HuH-7 (cell line): ENCODE data around the gene POLE3.
"Not testable (repeated sequence)": the region's sequence is repeated elsewhere in the genome, so short reads cannot be mapped to it uniquely, and the experiment has no call there.

Experiments used
- DNase-seq: peaks from one replicate; pipeline ENCODE4 v3.0.0; 2011; ENCODE audit warnings: low spot score

POLE3 gene

DNA sequence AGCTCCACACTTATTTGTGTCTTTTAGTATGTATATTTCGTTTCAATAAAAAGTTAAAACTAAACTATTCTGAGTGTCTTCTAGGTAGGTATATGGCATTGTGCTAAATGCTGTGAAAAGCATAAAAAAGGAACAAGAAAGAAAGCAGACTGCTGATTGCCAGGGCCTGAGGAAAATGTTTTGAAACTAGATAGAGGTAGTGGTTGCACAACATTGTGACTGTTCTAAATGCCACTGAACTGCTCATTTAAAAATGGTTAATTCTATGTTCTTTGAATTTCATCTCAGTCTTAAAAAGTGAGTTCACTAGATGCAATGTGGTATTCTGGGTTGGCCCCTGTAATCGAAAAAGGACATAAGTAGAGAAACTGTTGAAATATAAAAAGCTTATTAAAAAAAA lies 6.8 kb downstream of the POLE3 start:
- no peak for DNase-seq

DNA sequence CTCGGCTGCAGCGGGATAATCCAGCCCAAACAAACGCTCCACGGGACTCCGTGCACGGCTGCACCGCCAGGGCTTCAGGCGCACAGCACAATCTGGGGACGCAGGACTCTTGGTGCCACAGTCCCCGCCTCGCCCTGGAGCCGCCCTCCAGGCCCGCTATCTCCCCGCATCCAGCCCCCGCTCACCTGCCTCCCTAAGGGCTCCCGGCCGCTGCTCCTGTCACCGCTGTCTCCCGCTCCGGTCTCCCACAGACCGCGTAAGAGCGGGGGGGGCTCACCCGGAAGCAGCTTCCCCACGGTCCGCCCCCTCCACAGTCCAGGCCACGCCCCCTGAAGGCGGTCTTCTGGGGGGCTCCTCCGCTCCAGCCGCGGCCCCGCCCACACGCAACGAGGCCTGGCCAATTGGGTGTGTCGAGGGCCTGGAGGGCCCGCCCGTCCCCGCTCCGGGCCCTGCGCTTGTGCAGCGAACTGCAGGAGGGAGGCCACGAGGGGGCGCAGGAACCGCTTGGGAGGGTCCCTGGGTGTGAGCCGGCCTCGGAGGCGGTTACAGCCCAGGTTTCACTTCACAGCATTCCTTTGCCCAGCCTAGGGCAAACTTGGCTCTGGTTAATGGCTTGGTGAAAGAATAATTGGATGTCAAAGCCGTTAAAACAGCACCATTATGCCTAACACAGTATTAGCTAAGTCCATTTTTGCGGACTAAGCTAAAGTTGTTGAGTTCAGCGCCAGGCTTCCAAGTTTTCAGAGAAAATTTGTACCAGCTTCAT lies 9.3 kb downstream of the POLE3 start, which contains the start of gene ALAD:
TSS of gene ALAD (minus strand) at position 258 of the 766 bp plus-strand sequence. CDS start 7,725 bp downstream, outside the sequence.
- peak; percentile 96 for DNase-seq

DNA sequence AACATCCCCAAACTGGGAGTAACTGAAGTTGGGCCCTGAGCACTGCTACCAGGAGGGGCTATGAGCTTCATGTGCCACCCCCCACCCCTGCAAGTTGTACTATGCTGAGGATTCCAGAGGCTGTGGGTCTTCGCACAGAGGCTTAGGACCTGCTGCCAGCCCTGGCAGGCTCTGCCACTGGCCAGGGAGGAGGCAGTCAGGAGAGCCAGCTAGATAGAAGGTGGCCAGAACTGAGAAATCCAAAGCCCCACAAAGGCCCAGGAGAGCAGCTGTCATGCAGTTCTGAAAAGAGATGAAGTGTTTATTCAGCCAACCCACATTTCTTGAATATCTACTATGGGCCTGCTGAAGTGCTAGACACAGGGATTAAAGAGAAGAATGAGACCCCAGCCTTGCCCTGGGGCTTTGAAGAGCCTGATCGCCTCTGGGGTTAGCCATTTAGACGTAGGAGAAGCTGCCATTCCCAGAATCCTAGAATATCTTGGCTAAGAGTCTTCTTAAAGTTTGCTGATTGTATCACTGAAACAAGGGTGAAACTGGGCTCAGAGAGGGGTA lies 10.8 kb downstream of the POLE3 start:
- no peak for DNase-seq

DNA sequence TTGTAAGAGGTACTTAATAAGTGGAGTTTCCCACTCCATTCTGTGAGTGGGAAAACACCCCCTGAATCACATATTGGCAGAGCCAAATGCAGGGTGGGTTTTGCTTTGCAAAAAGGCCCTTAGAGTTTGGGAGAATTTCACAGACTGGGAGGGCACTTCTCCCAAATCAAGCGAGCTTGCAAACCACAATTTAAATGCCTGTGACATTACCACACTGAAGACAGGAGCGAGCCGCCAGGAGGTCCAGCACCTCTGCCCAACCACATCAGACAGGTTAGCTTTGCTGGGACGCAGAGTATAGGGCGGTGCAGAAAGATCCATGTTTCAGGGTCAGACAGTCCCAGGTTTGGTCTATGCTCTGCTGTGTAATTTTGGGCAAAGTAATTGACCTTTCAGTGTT lies 11.7 kb downstream of the POLE3 start:
- no peak for DNase-seq

DNA sequence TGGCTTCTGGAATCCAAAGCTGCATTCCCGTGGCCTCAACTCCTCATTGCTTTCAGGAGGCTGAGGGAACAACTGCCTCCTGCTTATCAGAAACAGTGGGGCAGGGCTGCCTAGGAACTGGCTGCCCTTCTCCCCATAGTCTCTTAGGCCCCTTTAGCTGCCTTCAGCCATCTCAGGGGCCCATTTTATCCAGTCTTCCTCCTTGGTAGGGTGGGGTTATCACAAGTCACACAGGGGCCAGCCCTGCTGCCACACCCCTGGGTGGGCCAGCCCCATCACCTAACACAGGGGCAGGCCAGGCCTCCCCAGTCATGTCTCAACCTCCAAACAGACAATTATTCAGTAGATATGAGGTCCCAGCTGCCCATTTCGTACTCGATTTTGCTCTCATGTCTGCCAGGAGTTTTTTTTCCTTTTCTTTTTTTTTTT lies 13.3 kb downstream of the POLE3 start:
- no peak for DNase-seq

DNA sequence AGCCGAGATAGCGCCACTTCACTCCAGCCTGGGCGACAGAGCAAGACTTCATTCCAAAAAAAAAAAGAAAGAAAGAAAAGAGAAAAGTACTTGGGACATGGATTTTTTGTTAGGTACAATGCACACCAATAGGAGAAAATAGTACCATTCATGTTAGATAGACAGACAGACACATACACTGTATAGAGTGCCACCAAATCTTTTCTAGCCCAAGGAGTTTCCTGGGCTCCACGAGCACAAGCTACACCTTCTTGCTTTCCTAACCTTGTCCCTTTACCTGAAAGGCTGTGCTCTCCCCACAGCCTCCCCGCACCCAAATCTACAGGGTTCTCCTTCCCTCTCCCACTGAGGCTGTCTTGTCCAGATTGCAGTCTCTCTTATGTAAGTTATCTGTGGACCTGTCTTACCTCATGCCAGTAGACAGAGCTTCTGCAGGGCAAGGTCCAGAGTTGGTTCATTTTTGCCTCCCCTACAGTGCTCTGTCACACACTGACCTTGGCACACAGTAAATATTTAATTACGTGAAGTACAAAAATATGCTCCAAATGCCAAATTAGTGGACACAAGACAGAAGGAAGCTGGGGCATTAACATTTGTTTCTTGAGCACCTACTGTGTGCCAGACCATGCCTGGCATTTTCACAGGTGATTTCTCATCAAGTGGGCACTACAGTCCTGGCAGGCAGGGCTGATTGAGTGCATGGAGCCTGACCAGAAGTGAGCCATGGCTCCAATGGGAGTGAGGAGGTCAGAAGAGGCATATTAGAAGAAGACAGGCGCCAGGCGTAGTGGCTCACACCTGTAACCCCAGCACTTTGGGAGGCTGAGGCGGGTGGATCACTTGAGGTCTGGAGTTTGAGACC lies 15.2 kb downstream of the POLE3 start:
- DNase-seq = no peak

DNA sequence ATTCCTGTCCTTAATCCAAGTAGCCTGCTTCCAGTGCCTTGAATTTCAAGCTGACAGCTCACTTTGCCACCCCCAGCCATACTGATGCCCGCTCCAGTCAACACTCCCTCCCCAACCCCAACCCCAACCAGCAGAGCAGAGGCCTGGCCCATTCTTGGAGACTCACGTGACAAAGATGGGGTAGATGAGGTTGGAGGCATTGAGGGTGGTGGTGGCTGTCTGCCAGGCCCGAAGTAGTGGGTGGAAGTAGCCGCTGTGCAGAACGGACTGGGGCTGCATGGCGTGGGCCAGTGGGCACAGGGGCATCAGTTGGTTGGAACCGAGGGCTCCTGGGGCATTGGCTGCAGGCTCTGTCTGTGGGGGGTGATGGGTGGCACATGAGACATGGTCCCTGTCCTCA lies 17.2 kb downstream of the POLE3 start:
- no peak for DNase-seq

DNA sequence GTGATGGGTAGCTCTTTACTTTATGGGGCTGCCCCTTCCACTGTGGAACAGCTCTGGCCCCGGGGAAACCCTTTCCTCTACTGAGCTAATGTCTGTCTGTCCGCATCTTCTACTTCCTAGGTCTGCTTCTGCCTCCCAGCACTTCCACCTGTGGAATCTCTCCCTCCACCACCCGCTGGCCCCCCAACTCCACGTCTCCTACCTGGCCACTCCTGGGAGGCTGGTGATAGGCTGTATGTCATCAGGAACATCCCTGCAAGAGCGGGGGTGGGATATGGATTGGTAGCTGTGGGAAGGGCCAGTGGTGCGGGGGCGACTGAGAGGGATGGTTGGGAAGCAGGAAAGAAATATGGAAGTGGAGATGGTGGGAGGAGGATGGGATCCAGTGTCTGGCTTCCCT lies 18.6 kb downstream of the POLE3 start:
- DNase-seq = no peak

DNA sequence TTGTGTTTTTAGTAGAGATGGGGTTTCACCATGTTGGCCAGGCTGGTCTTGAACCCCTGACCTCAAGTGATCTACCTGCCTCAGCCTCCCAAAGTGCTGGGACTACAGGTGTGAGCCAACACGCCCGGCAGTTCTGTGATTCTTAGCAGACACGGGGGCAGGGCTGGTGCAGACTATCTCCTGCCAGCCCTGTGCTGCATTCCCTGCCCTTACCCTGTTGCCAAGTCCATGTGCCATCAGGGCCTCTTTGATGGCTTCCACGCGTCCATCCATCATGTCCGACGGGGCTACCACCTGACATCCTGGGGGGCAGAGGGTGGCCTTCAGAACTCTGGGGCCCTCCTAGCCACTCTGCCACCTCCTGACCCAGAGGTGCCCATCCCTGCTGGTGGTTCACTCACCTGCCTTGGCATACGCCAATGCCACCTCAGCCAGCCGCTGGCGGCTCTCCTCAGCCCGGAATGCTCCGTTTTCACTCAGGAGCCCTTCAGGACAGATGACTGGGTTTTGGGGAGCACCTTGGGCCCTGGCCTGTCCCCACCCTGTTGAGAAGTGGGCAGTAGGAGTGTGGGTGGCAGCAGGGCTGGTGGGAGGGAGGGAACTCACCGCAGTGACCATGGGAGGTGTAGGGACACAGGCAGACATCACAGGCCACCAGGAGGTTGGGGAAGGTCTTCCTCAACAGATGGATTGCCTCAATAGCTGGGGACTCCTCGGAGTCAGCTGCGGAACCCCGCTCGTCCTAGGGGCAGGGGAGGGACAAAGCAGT lies 20.1 kb downstream of the POLE3 start:
- DNase-seq = no peak

DNA sequence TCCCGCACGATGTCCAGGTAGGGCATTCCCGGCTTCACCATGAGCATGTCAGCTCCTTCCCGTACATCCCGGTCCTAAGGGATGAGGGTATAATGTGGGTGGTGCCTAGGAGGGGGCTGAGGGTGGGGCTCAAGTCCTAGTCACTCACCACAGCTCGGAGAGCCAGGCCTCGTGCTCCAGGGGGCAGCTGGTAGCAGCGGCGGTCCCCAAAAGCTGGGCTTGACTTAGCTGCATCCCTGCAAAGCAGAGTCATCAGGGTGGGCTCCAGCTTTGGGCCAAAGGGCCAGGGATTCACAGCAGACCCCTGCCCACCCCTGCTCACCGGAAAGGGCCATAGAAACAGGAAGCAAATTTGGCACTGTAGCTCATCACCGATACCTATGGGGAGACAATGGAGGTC lies 21.0 kb downstream of the POLE3 start:
- no peak for DNase-seq

DNA sequence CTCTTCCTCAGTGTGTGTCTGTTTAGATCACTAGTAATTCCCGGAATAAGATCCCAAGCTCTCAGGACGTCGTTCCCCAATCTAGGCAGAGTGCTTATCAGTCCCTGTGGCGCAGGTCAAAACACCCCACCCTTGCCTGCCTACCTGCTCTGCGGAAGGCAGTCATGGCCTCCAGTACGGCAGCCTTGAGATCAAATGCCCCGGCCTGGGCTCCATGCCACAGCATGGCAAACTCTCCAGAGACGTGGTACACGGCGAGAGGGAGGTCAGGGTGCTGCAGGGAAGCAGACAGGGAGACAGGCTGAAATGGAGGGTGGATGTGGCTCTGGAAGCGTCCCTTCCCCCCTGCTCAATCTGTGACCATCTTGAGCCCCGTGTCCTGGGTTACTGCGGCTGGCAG lies 21.6 kb downstream of the POLE3 start:
- DNase-seq = no peak

DNA sequence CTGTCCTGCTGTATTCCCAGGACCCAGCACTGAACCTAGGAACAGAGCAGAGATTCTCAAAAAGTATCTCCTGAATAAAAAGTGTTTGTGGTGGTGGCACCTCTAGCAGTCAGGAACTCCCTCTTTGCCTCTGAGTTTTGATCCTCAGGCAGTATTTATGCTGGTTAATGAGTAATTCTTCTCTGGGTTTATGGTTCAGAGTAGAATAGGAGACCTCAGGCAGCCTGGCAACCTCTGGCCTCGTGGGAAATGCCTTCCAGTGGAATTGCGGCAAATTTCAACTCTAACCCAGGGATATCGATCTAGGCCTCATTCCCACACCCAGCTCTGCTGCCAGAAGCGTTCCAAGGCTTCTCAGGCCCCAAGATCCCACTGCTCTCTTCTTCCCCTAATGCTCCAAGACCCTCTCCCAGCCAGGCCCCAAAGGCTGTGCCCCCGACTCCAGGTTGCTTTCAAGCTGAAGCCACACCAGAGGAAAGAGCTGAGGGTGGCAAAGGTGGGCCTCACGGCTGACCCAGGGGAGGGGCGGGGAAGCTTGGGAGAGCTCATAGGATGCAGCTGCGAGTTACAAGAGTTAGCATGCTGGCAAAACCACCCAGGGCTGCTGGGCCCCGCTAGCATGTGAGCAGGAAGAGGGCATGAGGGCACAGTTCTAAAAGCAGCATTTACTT lies 22.8 kb downstream of the POLE3 start:
- peak; percentile 87 for DNase-seq

DNA sequence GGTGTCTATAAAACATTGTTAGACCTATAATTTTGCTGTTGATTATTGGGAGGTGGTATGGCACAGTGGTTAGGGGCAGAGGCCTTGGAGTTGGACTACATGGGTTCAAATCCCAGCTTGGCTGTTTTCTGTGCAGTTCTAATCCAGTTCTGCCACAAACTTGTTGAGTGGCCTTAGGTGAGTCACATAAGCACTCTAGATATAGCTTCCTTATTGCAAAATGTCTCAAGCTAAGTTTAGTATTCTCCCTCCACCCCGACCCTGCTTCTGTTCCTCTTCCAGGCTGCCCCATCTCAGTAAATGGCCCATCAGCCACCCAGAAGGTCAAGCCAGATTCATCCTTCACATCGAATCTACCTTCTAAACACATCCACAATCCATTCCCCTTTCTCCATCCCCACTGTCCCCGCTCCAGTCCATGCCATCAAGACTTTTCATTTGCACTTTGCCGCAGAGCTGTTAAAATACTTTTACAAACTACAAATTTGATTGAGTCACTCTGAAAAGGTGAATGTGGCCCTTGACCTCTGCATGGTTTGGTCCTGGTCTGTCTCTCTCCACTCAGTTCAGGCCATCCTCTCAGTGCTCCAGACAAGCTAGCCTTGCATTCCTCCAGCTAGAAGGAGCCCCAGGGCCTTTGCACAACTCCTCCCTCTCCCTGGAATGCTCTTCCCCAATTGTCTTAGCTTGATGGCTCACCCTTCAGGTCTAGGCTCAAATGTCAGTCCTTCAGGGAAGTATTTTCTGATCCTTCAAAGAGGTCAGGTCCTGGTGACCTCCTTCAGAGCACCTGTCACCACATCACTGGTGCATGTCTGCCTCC lies 23.7 kb downstream of the POLE3 start:
- DNase-seq = no peak

DNA sequence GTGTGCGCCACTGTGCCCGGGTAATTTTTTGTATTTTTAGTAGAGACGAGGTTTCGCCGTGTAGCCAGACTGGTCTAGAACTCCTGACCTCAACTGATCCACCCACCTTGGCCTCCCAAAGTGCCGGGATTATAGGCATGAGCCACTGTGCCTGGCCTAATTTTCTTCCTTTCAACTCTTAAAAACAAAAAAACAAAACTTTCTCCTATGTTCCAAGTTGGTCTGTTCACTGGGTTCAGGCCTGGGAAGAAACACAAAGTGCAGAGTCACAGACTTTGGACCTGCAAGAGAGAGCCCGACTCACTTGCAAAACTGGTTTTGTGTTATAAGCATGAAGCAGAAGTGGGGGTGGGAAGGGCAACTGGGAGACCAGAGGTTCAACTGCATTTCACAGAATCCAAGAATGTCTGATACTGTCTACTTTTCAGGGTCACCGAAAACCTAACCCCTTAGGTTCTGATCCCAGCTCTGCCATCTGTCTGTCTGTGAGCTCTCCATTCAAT lies 28.5 kb downstream of the POLE3 start:
- DNase-seq = no peak

DNA sequence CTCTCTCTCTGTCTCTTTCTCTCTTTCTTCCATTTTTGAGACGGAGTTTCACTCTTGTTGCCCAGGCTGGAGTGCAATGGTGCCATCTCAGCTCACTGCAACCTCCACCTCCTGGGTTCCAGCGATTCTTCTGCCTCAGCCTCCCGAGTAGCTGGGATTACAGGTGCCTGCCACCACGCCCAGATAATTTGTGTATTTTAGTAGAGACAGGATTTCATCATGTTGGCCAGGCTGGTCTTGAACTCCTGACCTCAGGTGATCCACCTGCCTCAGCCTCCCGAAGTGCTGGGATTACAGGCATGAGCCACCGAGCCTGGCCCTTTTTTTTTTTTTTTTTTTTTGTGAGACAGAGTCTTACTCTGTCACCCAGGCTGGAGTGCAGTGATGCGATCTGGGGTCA lies 29.0 kb downstream of the POLE3 start:
- DNase-seq = not testable (repeated sequence)

DNA sequence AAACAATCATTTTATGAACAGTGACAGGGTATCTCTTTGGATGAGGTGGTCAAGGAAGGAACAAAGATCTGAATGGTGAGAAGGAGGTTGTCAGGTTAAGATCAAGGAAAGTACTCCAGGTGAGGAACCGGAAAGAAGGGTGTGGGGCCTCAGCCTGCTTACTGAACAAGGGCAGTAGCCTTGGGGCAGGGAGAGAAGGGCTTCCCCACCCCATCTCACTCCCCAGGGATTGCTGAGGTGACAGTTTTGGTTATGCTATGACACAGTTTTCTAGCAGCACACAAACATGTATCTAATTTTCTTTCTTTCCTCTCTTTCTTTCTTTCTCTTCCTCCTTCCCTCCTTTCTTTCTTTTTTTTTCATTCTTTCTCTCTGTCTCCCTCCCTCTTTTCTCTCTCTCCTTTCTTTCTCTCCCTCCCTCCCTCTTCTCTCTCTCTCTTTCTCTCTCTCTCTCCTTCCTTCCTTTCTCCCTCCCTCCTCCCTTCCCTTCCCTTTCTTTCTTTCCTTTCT lies 29.6 kb downstream of the POLE3 start:
- no peak for DNase-seq

DNA sequence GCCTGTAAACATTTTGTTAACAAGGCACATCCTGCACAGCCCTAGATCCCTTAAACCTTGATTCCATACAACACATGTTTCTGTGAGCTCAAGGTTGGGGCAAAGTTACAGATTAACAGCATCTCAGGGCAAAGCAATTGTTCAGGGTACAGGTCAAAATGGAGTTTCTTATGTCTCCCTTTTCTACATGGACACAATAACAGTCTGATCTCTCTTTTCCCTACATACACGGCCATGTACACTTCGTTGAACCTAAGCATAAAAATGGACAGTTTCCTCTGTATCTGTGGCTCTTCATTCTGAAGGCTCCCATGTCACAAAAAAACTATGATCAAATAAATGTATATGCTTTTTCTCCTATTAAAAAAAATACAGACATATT lies 30.7 kb downstream of the POLE3 start:
- not testable (repeated sequence) for DNase-seq

DNA sequence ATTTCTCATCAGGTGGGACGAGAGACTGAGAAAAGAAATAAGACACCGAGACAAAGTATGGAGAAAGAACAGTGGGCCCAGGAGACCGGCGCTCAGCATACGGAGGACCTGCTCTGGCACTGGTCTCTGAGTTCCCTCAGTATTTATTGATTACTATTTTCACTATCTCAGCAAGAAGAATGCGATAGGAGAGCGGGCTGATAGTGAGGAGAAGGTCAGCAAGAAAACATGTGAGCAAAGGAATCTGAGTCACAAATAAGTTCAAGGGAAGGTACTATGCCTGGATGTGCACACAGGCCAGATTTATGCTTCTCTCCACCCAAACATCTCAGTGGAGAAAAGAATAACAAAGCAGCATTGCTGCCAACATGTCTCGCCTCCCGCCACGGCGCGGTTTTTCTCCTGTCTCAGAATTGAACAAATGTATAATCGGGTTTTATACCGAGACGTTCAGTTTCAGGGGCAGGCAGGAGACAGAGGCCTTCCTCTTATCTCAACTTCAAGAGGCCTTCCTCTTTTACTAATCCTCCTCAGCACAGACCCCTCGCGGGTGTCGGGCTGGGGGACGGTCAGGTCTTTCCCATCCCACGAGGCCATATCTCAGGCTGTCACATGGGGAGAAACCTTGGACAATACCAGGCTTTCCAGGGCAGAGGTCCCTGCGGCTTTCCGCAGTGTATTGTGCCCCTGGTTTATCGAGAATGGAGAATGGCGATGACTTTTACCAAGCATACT lies 31.2 kb downstream of the POLE3 start:
- not testable (repeated sequence) for DNase-seq
